A549 (cell line): ENCODE measurements around the gene GMDS. TPM values are rescaled to one million over a fixed set of nuclear protein-coding genes. Genes with fewer than 3 reads are reported as not detected.

Experiments used
- ATAC-seq, 2 experiments: fragments of 200-7000 bp in 1 of 2; fragments of >200 bp in 1 of 2; cut with Nextera tagmentation in 1 of 2; cut with Tn5 transposase in 1 of 2; 3 replicates each; pipeline versions ENCODE4 v1.8.0 to v1.9.1; 2018 to 2020; ENCODE audit warnings: mild to moderate bottlenecking in 1 of 2, moderate library complexity in 1 of 2
- CTCF ChIA-PET: fragments of 300-600 bp; sonication (Branson Sonifier 250); formaldehyde crosslinking; extraction: SDS; loops from one replicate; lab custom pipeline; 2021; ENCODE audit warnings: antibody characterized with exemption, inconsistent platforms; lab: Yijun Ruan, JAX
- POLR2A ChIA-PET: fragments of 350-600 bp; formaldehyde crosslinking; extraction: SDS; loops from one replicate; lab custom pipeline; 2021; ENCODE audit warnings: antibody characterized with exemption, inconsistent platforms; lab: Yijun Ruan, JAX
- DNase-seq, 2 experiments: peaks; one replicate each; pipeline versions ENCODE4 v3.0.0 to v3.0.0-alpha.2; 2011 to 2016; ENCODE audit warnings: low read depth in 1 of 2, low spot score in 1 of 2
- FAIRE-seq: peaks from 2 replicates; lab custom pipeline; 2011; peaks lifted over from hg19 to GRCh38; lab: Jason Lieb, UNC
- H3K27ac ChIP-seq, 2 experiments: fragments of >200 bp; sonication (Bioruptor Twin); formaldehyde crosslinking; 3 replicates each; pipeline ENCODE4 v1.5.1; 2016 to 2017
- H3K4me1 ChIP-seq: fragments of >200 bp; sonication (Bioruptor Twin); formaldehyde crosslinking; 3 replicates; pipeline ENCODE4 v1.6.1; 2016
- H3K4me2 ChIP-seq: fragments of >200 bp; sonication (Bioruptor Twin); formaldehyde crosslinking; 3 replicates; pipeline ENCODE4 v1.6.1; 2016
- H3K4me3 ChIP-seq: fragments of >200 bp; sonication (Bioruptor Twin); formaldehyde crosslinking; 3 replicates; pipeline ENCODE4 v1.5.1; 2016
- H3K9me3 ChIP-seq: fragments of >200 bp; sonication (Bioruptor Twin); formaldehyde crosslinking; 3 replicates; pipeline ENCODE4 v1.6.1; 2016
- CBX8 ChIP-seq: fragments of 200-600 bp; sonication (generic); IDR thresholded peaks from 2 replicates; pipeline ENCODE4 v1.6.1; 2016
- CHD2 ChIP-seq: fragments of 150-350 bp; IDR thresholded peaks from 2 replicates; pipeline ENCODE4 v1.6.1; 2014; ENCODE audit warnings: low read length; ENCODE audit not compliant: partially characterized antibody
- EHF ChIP-seq: fragments of 250-450 bp; sonication (Bioruptor Pico); IDR thresholded peaks from 2 replicates; pipeline ENCODE4 v1.5.0; 2020; ENCODE audit warnings: mild to moderate bottlenecking
- FOSL2 ChIP-seq, 2 experiments: fragments of 450-650 bp in 1 of 2; fragments of >200 bp in 1 of 2; sonication (Bioruptor Twin) in 1 of 2; formaldehyde crosslinking; IDR thresholded peaks; 2 replicates each; pipeline versions ENCODE4 v1.5.0 to v1.6.1; 2016 to 2020; ENCODE audit warnings: mild to moderate bottlenecking in 1 of 2, moderate library complexity in 1 of 2
- HOXB5 ChIP-seq: fragments of 250-450 bp; sonication (Bioruptor Pico); IDR thresholded peaks from 2 replicates; pipeline ENCODE4 v1.5.0; 2020; ENCODE audit warnings: mild to moderate bottlenecking, moderate library complexity
- KDM1A ChIP-seq: fragments of 200-600 bp; sonication (generic); IDR thresholded peaks from 2 replicates; pipeline ENCODE4 v1.6.1; 2016; ENCODE audit warnings: low read depth, mild to moderate bottlenecking
- KDM5A ChIP-seq: fragments of 200-600 bp; sonication (generic); IDR thresholded peaks from 2 replicates; pipeline ENCODE4 v1.6.1; 2016; ENCODE audit warnings: antibody characterized with exemption, mild to moderate bottlenecking
- MAFK ChIP-seq: fragments of 450-650 bp; IDR thresholded peaks from 2 replicates; pipeline ENCODE4 v1.6.1; 2014; ENCODE audit not compliant: partially characterized antibody
- MAZ ChIP-seq: fragments of 150-350 bp; IDR thresholded peaks from 2 replicates; pipeline ENCODE4 v1.6.1; 2014; ENCODE audit warnings: antibody characterized with exemption, low read depth, low read length, borderline replicate concordance
- NFE2L2 ChIP-seq: fragments of 150-350 bp; conservative IDR thresholded peaks from 2 replicates; pipeline ENCODE4 v1.6.1; 2014; ENCODE audit warnings: low read length
- NPAS2 ChIP-seq: fragments of 250-450 bp; sonication (Bioruptor Pico); IDR thresholded peaks from 2 replicates; pipeline ENCODE4 v1.8.0; 2022; ENCODE audit warnings: mild to moderate bottlenecking, moderate library complexity, borderline replicate concordance
- NR3C1 ChIP-seq: fragments of >200 bp; sonication (Bioruptor Twin); formaldehyde crosslinking; IDR thresholded peaks from 3 replicates; pipeline ENCODE4 v1.6.1; 2017
- POLR2AphosphoS2 ChIP-seq: conservative IDR thresholded peaks from 2 replicates; pipeline ENCODE4 v1.6.1; 2012; ENCODE audit warnings: low read length, improper control_type of control experiment, inconsistent platforms
- RARB ChIP-seq: fragments of 250-450 bp; sonication (Bioruptor Pico); IDR thresholded peaks from 2 replicates; pipeline ENCODE4 v1.8.0; 2021; ENCODE audit warnings: mild to moderate bottlenecking, moderate library complexity
- RCOR1 ChIP-seq: fragments of 150-350 bp; IDR thresholded peaks from 2 replicates; pipeline ENCODE4 v1.6.1; 2014; ENCODE audit warnings: antibody characterized with exemption, low read length, low read depth
- RNF2 ChIP-seq: fragments of 200-600 bp; sonication (generic); IDR thresholded peaks from 2 replicates; pipeline ENCODE4 v1.6.1; 2016; ENCODE audit warnings: low read depth, mild to moderate bottlenecking, antibody characterized with exemption, moderate library complexity, borderline replicate concordance
- SMC3 ChIP-seq: fragments of >200 bp; sonication (Bioruptor Twin); formaldehyde crosslinking; IDR thresholded peaks from 3 replicates; pipeline ENCODE4 v1.6.1; 2018; ENCODE audit warnings: inconsistent platforms
- SREBF2 ChIP-seq: fragments of 450-650 bp; IDR thresholded peaks from 2 replicates; pipeline ENCODE4 v1.6.1; 2014; ENCODE audit warnings: mild to moderate bottlenecking, moderate library complexity
- ZC3H11A ChIP-seq: fragments of 450-650 bp; IDR thresholded peaks from 2 replicates; pipeline ENCODE4 v1.6.1; 2014; ENCODE audit warnings: antibody characterized with exemption, mild to moderate bottlenecking
- WGBS: methylation state at CpG from one replicate; pipeline ENCODE4 v1.1.6; 2017; ENCODE audit errors: missing lambda C conversion rate; 5-methylcytosine and 5-hydroxymethylcytosine counted together
- polyA plus RNA-seq, 4 experiments: library from polyadenylated mRNA; depleted of rRNA in 3 of 4; stranded (reverse); fragments of >200 nt; fragmentation: RNase III in 1 of 4; extraction: RNeasy Plus Mini Kit Qiagen cat#74134 plus additional on column Dnase treatment in 1 of 4; gene quantifications; 2 replicates in 3 of 4; 3 replicates in 1 of 4; pipeline ENCODE4 v1.2.3, GENCODE V29; 2011 to 2017
- TF ChIP-seq, protein P1 (sequence below): fragments of 150-350 bp; IDR thresholded peaks from 2 replicates; pipeline ENCODE4 v1.6.1; 2014; ENCODE audit warnings: low read depth, mild to moderate bottlenecking, low read length
- TF ChIP-seq, protein P2 (sequence below): fragments of >200 bp; sonication (Bioruptor Twin); formaldehyde crosslinking; IDR thresholded peaks from 2 replicates; pipeline ENCODE4 v1.6.1; 2016

GMDS gene
- polyA plus RNA-seq, 2 of the 4 experiments (the other 2 are of a cell fraction): 9.9 to 12.4 TPM

DNA sequence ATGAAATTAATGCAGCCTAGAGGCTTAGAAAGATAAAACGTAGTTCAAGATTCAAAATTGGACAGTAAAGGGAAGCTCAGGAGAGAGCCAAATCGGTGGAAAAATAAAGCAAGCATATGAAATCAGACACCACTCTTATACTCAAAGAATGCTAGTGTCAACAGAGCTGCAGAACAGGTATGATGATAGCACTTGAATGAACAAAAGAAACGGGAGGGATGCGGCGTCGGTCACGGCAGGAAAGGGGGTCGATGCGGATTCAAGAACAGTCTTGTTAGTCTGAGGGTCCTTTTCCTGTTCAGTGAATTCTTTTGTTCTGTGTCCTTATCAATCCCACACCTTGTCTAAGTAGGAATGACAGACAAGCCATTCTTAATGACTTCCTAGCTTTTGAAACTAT, 521.3 kb downstream of the GMDS start:
- DNase-seq (no peak), FAIRE-seq (no peak), ATAC-seq (no peak)
- WGBS: 89% methylated on average over 9 of the region's 9 CpGs
- CTCF ChIA-PET: no interaction called here
- Histone ChIP-seq H3K4me1 (no peaks in the 10 kb centered on the region), H3K4me3 (no peak overlapping the region), H3K27ac (no peak overlapping the region), H3K9me3 (no peaks in the 10 kb centered on the region), H3K4me2 (no peak overlapping the region)
- POLR2A ChIA-PET: no interaction called here
- TF ChIP-seq NPAS2 (CRISPR knock-in tag) (no peak), POLR2AphosphoS2 (no peak), SMC3 (no peak), RCOR1 (no peak), HOXB5 (CRISPR knock-in tag) (no peak), NR3C1 (no peak), RNF2 (no peak), KDM5A (no peak), MAZ (no peak), CBX8 (no peak), NFE2L2 (no peak), MAFK (no peak), KDM1A (no peak)
- TF ChIP-seq, protein P1, sequence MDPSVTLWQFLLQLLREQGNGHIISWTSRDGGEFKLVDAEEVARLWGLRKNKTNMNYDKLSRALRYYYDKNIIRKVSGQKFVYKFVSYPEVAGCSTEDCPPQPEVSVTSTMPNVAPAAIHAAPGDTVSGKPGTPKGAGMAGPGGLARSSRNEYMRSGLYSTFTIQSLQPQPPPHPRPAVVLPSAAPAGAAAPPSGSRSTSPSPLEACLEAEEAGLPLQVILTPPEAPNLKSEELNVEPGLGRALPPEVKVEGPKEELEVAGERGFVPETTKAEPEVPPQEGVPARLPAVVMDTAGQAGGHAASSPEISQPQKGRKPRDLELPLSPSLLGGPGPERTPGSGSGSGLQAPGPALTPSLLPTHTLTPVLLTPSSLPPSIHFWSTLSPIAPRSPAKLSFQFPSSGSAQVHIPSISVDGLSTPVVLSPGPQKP: no peak
- TF ChIP-seq, protein P2, sequence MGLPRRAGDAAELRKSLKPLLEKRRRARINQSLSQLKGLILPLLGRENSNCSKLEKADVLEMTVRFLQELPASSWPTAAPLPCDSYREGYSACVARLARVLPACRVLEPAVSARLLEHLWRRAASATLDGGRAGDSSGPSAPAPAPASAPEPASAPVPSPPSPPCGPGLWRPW: no peak

GRCh38 chr6:1722801-1723200, 522.6 kb downstream of the GMDS start:
- no peaks in the 10 kb centered on the region for H3K4me1 ChIP-seq
- no peaks in the 10 kb centered on the region for H3K9me3 ChIP-seq
- CTCF ChIA-PET: no interaction called here
- no peak for FAIRE-seq
- no peak overlapping the region for H3K4me3 ChIP-seq
- 94% methylated on average over 2 of the region's 2 CpGs for WGBS
- no peak for DNase-seq
- no peak for TF ChIP-seq RARB
- no peak for TF ChIP-seq NPAS2 (CRISPR knock-in tag)
- no peak for TF ChIP-seq HOXB5 (CRISPR knock-in tag)
- no peak for TF ChIP-seq SREBF2
- no peak for TF ChIP-seq NFE2L2
- no peak for TF ChIP-seq CHD2
- TF ChIP-seq ZC3H11A: no peak
- TF ChIP-seq, protein P2: no peak
- no peak for TF ChIP-seq FOSL2 (IDR thresholded peaks at IDR 0.05)
- no peak for TF ChIP-seq FOSL2 (CRISPR knock-in tag; IDR thresholded peaks at IDR 0.05)
- no peak overlapping the region for H3K27ac ChIP-seq
- ATAC-seq: no peak
- no peak overlapping the region for H3K4me2 ChIP-seq
- POLR2A ChIA-PET: interaction anchor here (0.6 kb wide), 1 partner anchor 1507 kb away, joined by 3 read pairs; no protein-coding TSS in a partner anchor

DNA sequence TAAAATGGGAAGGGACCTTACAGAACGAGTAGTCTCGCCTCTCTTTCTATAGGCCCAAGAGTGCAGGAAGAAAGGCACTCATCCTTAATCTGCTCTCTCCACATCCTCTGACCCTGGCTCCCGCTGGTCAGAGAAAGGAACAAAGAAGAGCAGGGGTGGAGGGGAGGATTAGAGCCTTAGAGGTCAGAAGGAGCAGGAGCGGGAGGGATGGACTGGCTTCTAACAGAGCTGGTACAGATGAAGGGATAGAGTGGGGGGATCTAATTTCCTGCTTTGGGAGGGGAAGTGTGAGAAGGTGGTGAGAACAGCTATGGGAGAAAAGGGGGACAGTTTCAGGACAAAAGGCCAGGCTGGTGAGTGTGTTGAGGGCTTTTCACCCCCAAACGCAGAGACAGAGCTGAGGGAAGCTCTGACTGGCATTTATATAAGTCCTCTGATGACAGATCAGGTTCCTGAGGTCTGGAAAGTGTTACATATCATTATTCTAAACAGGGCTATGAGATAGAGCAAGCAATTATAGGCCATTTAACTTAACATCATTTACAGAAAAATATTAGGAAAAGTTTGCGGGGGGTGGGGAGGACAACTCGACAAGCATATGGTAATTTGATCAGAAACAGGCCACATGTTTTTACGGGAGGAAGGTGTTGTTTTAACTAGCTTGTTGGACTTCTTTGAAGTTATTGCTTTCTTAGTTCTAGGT, 524.6 kb downstream of the GMDS start:
- DNase-seq (no peak), FAIRE-seq (no peak), ATAC-seq (no peak)
- Histone ChIP-seq H3K4me3 (no peak overlapping the region), H3K4me2 (no peak overlapping the region), H3K4me1 (no peaks in the 10 kb centered on the region), H3K27ac (no peak overlapping the region), H3K9me3 (no peaks in the 10 kb centered on the region)
- ChIA-PET CTCF (no interaction called here), POLR2A (no interaction called here)
- WGBS: 77% methylated on average over 8 of the region's 8 CpGs
- TF ChIP-seq EHF (CRISPR knock-in tag): no peak
- TF ChIP-seq, all 56 proteins: peak for 0
